ENCODE measurements around the gene RAVER2.

DNA sequence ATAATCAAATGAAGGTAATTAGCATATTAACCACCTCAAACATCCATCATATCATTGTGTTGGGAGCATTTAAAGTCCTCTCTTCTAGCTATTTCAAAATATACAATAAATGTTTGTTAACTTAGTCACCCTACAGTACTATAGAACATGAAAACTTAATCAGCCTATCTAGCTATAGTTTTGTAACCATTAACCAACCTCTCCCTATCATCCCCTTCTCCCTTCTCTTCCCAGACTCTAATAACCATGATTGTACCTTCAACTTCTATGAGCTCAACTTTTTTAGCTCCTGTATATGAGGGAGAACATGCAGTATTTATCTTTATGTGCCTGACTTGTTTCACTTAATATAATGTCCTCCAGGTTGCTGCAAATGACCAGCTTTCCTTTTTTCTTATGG, 54.0 kb downstream of the RAVER2 start:
- TF ChIP-seq, protein P1, sequence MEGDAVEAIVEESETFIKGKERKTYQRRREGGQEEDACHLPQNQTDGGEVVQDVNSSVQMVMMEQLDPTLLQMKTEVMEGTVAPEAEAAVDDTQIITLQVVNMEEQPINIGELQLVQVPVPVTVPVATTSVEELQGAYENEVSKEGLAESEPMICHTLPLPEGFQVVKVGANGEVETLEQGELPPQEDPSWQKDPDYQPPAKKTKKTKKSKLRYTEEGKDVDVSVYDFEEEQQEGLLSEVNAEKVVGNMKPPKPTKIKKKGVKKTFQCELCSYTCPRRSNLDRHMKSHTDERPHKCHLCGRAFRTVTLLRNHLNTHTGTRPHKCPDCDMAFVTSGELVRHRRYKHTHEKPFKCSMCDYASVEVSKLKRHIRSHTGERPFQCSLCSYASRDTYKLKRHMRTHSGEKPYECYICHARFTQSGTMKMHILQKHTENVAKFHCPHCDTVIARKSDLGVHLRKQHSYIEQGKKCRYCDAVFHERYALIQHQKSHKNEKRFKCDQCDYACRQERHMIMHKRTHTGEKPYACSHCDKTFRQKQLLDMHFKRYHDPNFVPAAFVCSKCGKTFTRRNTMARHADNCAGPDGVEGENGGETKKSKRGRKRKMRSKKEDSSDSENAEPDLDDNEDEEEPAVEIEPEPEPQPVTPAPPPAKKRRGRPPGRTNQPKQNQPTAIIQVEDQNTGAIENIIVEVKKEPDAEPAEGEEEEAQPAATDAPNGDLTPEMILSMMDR (IDR thresholded peaks at IDR 0.05): no peak
- no peak for TF ChIP-seq POLR2A (IDR thresholded peaks at IDR 0.05)

Measured in body of pancreas (tissue), 4 donors.